DMS53 treated with DMSO at 0.1 percent for 48 hours (cell line): ENCODE measurements around the gene HERC4.
"Not testable (repeated sequence)": the region's sequence is repeated elsewhere in the genome, so short reads cannot be mapped to it uniquely, and the experiment has no call there.

Experiments
- DNase-seq: peaks from one replicate; lab custom pipeline; 2025; ENCODE audit not compliant: unreplicated experiment; lab: John Stamatoyannopoulos, UW

HERC4 gene

GRCh38 chr10:68052463-68052862, 22.6 kb downstream of the HERC4 start:
- DNase-seq, result no peak

GRCh38 chr10:68049289-68050078, 25.6 kb downstream of the HERC4 start:
- no peak for DNase-seq

GRCh38 chr10:68047554-68048327, 27.3 kb downstream of the HERC4 start:
- peak; percentile 31 for DNase-seq

- no peak for DNase-seq
Measured at GRCh38 chr10:68047122-68047521, 28.0 kb downstream of the HERC4 start.

GRCh38 chr10:68046642-68047041, 28.4 kb downstream of the HERC4 start:
- no peak for DNase-seq

GRCh38 chr10:68043030-68043429, 32.1 kb downstream of the HERC4 start:
- DNase-seq, result no peak

- no peak for DNase-seq
Measured at GRCh38 chr10:68032113-68032512, 43.0 kb downstream of the HERC4 start.

GRCh38 chr10:68027429-68027828, 47.7 kb downstream of the HERC4 start:
- no peak for DNase-seq

GRCh38 chr10:68023292-68023691, 51.8 kb downstream of the HERC4 start:
- DNase-seq, result no peak

GRCh38 chr10:68022324-68022723, 52.8 kb downstream of the HERC4 start:
- not testable (repeated sequence) for DNase-seq

GRCh38 chr10:68016519-68016918, 58.6 kb downstream of the HERC4 start:
- DNase-seq, result not testable (repeated sequence)

- DNase-seq, result no peak
Measured at GRCh38 chr10:68010426-68010940, 64.6 kb downstream of the HERC4 start.

GRCh38 chr10:68007356-68007755, 67.7 kb downstream of the HERC4 start:
- DNase-seq, result no peak

- DNase-seq, result no peak
Measured at GRCh38 chr10:68001539-68001938, 73.5 kb downstream of the HERC4 start.

GRCh38 chr10:68001000-68001399, 74.1 kb downstream of the HERC4 start:
- no peak for DNase-seq

- DNase-seq, result no peak
Measured at GRCh38 chr10:67990093-67990492, 85.0 kb downstream of the HERC4 start.

- DNase-seq, result no peak
Measured at GRCh38 chr10:67988606-67989005, 86.5 kb downstream of the HERC4 start.

GRCh38 chr10:67982603-67983002, 92.5 kb downstream of the HERC4 start:
- not testable (repeated sequence) for DNase-seq

GRCh38 chr10:67978749-67979148, 96.3 kb downstream of the HERC4 start:
- DNase-seq, result no peak

GRCh38 chr10:67977251-67977650, 97.8 kb downstream of the HERC4 start:
- no peak for DNase-seq

GRCh38 chr10:67976292-67977245, 98.5 kb downstream of the HERC4 start:
- DNase-seq, result no peak
